ENCODE data around the gene ACTR6. TPM values are rescaled to one million over a fixed set of nuclear protein-coding genes. Genes with fewer than 3 reads are reported as not detected.

The ACTR6 gene
- total RNA-seq, 1 experiment from 2014 or later, result 34.9 TPM

- Histone ChIP-seq H3K79me1 (ENCODE audit: insufficient read depth, low read depth, low read length, poor library complexity, severe bottlenecking) (no peaks in the 10 kb centered on the region), H2AFZ (ENCODE audit: low read length) (no peak overlapping the region), H2BK120ac (ENCODE audit: low read depth, low read length, poor library complexity, severe bottlenecking) (no peak overlapping the region), H4K5ac (ENCODE audit: insufficient read length, low read depth, low read length) (no peak overlapping the region), H3K18ac (ENCODE audit: insufficient read length, low read depth, low read length) (no peak overlapping the region), H3K27ac (ENCODE audit: insufficient read length, low read depth, low read length) (no peak overlapping the region), H2BK5ac (ENCODE audit: insufficient read length, low read length) (no peak overlapping the region), H2BK15ac (ENCODE audit: low read depth, low read length) (no peak overlapping the region), H2AK5ac (ENCODE audit: insufficient read length, low read length) (no peak overlapping the region), H4K8ac (replicated peaks; ENCODE audit: insufficient read length, low read depth, low read length) (no peak overlapping the region), H2BK12ac (ENCODE audit: insufficient read length, low read depth, low read length) (no peak overlapping the region), H3K4me1 (ENCODE audit: insufficient read depth, low read length) (no peaks in the 10 kb centered on the region; the same call in none of the 2 replicates), H4K20me1 (ENCODE audit: control insufficient read depth, insufficient read depth, insufficient read length) (no peaks in the 10 kb centered on the region), H3K9me3 (ENCODE audit: control insufficient read depth, low read depth, low read length) (no peaks in the 10 kb centered on the region), H3K4ac (ENCODE audit: low read depth, low read length) (no peak overlapping the region), H3K23me2 (ENCODE audit: insufficient read length, low read depth, low read length, poor library complexity, severe bottlenecking) (no peaks in the 10 kb centered on the region), H4K91ac (ENCODE audit: insufficient read length, low read depth, low read length) (no peak overlapping the region), H3K23ac (ENCODE audit: insufficient read length, low read depth, low read length) (no peak overlapping the region), H3K9ac (ENCODE audit: extremely low read depth, insufficient read length, low read length) (no peak overlapping the region), H3T11ph (ENCODE audit: low read length) (no peak overlapping the region), H3K79me2 (ENCODE audit: insufficient read depth, low read length) (no peaks in the 10 kb centered on the region), H3K56ac (ENCODE audit: insufficient read length, low read depth, low read length) (no peak overlapping the region), H3K27me3 (ENCODE audit: insufficient read depth, low read length) (no peaks in the 10 kb centered on the region), H2BK20ac (ENCODE audit: low read depth, low read length, poor library complexity, severe bottlenecking) (no peak overlapping the region), H3K4me2 (ENCODE audit: insufficient read depth, insufficient read length, low read length) (no peak overlapping the region), H3K14ac (ENCODE audit: insufficient read depth, low read length) (no peak overlapping the region)
- DNase-seq, result no peak
- no CpG with 5 or more reads among the region's 8 CpGs for WGBS (ENCODE audit: extremely low coverage, insufficient read length, low lambda C conversion rate)
- TF ChIP-seq, protein P1, sequence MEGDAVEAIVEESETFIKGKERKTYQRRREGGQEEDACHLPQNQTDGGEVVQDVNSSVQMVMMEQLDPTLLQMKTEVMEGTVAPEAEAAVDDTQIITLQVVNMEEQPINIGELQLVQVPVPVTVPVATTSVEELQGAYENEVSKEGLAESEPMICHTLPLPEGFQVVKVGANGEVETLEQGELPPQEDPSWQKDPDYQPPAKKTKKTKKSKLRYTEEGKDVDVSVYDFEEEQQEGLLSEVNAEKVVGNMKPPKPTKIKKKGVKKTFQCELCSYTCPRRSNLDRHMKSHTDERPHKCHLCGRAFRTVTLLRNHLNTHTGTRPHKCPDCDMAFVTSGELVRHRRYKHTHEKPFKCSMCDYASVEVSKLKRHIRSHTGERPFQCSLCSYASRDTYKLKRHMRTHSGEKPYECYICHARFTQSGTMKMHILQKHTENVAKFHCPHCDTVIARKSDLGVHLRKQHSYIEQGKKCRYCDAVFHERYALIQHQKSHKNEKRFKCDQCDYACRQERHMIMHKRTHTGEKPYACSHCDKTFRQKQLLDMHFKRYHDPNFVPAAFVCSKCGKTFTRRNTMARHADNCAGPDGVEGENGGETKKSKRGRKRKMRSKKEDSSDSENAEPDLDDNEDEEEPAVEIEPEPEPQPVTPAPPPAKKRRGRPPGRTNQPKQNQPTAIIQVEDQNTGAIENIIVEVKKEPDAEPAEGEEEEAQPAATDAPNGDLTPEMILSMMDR (conservative IDR thresholded peaks at IDR 0.05), result no peak
- Mint-ChIP-seq H3K27ac (peak overlapping the region in 2 of 3 experiments; percentile 11 to 59; a peak in 3 of 7 replicates), H3K4me3 (no peak overlapping the region), H3K9me3 (peaks cover 6 to 15% of the 10 kb centered on the region in 2 experiments), H3K27me3 (ENCODE audit: low read depth) (no peaks in the 10 kb centered on the region), H3K36me3 (ENCODE audit: insufficient read depth in 1 of 3, low read depth in 3 of 3) (peaks cover 7 to 23% (median 14%) of the 10 kb centered on the region in 3 experiments), H3K4me1 (peaks cover 35 to 37% of the 10 kb centered on the region in 2 experiments)
These were observed 43.2 kb upstream of the ACTR6 start for GRCh38 chr12:100157427-100157821.
